Nephron progenitor cell (in vitro differentiated cells): ENCODE results near the gene DNPH1.

Experiments used
- DNase-seq: peaks from one replicate; pipeline ENCODE4 v3.0.0; 2021
- H3K27ac Mint-ChIP-seq: 2 replicates; pipeline ENCODE4 v1.8.0; 2021; ENCODE audit warnings: mild to moderate bottlenecking, moderate library complexity, mixed read lengths
- H3K27me3 Mint-ChIP-seq: 2 replicates; pipeline ENCODE4 v1.8.0; 2021; ENCODE audit warnings: mild to moderate bottlenecking, low read depth, mixed read lengths; ENCODE audit not compliant: poor library complexity
- H3K36me3 Mint-ChIP-seq: 2 replicates; pipeline ENCODE4 v1.8.0; 2021; ENCODE audit warnings: low read depth, mixed read lengths
- H3K4me1 Mint-ChIP-seq: 2 replicates; pipeline ENCODE4 v1.8.0; 2021; ENCODE audit warnings: mixed read lengths
- H3K4me3 Mint-ChIP-seq: 2 replicates; pipeline ENCODE4 v1.8.0; 2021; ENCODE audit warnings: mild to moderate bottlenecking, moderate library complexity, mixed read lengths
- H3K9me3 Mint-ChIP-seq: 2 replicates; pipeline ENCODE4 v1.8.0; 2021; ENCODE audit warnings: mild to moderate bottlenecking, moderate library complexity, mixed read lengths
- TF ChIP-seq, protein P1 (sequence below): fragments of 200-600 bp; sonication (generic); IDR thresholded peaks from 2 replicates; pipeline ENCODE4 v1.5.0; 2021; ENCODE audit warnings: antibody characterized with exemption

DNPH1 gene, protein sequence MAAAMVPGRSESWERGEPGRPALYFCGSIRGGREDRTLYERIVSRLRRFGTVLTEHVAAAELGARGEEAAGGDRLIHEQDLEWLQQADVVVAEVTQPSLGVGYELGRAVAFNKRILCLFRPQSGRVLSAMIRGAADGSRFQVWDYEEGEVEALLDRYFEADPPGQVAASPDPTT

DNA sequence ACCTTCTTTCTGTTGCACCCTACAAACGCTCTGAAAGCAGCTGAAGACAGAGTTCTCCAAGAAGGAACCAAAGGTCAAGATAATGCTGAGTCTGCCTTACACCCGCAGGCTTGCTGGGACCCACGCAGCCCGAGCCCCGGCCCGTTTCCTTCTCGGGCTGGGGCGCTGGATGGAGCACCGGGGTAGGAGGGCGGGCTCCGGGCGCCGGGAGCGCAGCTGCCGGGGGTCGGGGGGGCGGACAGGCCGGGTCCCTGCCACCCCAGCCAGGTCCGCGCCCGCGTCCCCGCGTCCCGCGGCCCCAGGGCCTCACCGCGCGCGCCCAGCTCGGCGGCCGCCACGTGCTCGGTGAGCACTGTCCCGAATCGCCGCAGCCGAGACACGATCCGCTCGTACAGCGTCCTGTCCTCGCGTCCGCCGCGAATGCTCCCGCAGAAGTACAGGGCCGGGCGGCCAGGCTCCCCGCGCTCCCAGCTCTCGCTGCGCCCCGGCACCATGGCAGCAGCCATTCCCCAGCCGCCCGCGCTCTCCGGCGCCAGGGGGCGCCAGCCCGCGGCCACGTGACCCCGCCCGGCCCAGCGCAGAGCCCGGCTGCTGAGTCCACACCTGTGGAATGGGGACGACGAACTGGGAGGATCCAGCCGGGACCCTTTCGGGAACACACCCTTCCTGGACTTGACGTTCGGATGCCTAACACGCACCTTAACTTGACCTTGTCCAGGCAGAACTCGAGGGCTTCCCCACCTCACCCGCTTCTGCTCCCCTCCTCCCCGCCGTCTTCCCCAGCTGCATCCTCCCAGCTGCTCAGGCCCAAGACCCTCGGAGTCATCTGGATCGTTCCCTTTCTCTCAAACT is at the start of gene DNPH1:
DNPH1 (minus strand) TSS at position 531 of the 852 bp plus-strand sequence; CDS start at position 506, 25 bp downstream.
- no peaks in the 10 kb centered on the region for H3K9me3 Mint-ChIP-seq
- H3K4me1 Mint-ChIP-seq = peaks cover 5% of the 10 kb centered on the region
- peak within 1 kb of the TSS; percentile 87 for H3K4me3 Mint-ChIP-seq
- H3K27me3 Mint-ChIP-seq = peaks cover 44% of the 10 kb centered on the region
- DNase-seq = peak; percentile 84
- no peak within 1 kb of the TSS for H3K27ac Mint-ChIP-seq
- TF ChIP-seq, protein P1, sequence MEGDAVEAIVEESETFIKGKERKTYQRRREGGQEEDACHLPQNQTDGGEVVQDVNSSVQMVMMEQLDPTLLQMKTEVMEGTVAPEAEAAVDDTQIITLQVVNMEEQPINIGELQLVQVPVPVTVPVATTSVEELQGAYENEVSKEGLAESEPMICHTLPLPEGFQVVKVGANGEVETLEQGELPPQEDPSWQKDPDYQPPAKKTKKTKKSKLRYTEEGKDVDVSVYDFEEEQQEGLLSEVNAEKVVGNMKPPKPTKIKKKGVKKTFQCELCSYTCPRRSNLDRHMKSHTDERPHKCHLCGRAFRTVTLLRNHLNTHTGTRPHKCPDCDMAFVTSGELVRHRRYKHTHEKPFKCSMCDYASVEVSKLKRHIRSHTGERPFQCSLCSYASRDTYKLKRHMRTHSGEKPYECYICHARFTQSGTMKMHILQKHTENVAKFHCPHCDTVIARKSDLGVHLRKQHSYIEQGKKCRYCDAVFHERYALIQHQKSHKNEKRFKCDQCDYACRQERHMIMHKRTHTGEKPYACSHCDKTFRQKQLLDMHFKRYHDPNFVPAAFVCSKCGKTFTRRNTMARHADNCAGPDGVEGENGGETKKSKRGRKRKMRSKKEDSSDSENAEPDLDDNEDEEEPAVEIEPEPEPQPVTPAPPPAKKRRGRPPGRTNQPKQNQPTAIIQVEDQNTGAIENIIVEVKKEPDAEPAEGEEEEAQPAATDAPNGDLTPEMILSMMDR = peak; percentile 77
- H3K36me3 Mint-ChIP-seq = peaks cover 13% of the 10 kb centered on the region

DNA sequence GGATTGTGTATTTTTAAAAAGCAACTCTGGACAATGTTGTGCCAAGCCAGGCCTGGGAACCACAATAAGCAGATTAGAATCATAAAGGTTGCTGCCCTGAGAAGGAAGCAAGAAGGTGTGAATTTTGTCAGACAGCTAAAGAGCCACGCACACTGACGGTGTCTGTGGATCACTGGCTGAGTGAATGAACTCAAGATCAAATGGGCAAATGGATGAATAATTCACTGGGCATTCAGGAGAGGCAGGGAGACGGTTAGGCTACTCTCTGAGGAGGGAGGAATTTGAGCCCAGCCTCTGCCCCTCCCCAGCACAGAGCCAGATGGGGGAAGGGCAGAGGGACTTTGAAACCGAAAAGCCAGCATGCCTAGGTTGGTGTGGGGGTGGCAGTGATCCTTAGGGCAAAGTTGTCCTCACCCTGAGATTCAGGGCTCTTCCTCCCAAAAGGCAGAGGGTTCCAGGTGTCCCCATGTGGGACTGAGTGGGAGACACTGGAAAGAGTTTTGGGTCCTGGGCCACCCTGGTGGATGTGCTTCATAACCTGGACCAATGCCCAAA is 49.3 kb upstream of the DNPH1 start:
- H3K4me3 Mint-ChIP-seq = peak overlapping the region; percentile 33
- H3K4me1 Mint-ChIP-seq = peaks cover 67% of the 10 kb centered on the region
- H3K27me3 Mint-ChIP-seq = peaks cover 53% of the 10 kb centered on the region
- H3K27ac Mint-ChIP-seq = no peak overlapping the region
- TF ChIP-seq, protein P1 = no peak
- no peaks in the 10 kb centered on the region for H3K9me3 Mint-ChIP-seq
- no peaks in the 10 kb centered on the region for H3K36me3 Mint-ChIP-seq
- DNase-seq = no peak

DNA sequence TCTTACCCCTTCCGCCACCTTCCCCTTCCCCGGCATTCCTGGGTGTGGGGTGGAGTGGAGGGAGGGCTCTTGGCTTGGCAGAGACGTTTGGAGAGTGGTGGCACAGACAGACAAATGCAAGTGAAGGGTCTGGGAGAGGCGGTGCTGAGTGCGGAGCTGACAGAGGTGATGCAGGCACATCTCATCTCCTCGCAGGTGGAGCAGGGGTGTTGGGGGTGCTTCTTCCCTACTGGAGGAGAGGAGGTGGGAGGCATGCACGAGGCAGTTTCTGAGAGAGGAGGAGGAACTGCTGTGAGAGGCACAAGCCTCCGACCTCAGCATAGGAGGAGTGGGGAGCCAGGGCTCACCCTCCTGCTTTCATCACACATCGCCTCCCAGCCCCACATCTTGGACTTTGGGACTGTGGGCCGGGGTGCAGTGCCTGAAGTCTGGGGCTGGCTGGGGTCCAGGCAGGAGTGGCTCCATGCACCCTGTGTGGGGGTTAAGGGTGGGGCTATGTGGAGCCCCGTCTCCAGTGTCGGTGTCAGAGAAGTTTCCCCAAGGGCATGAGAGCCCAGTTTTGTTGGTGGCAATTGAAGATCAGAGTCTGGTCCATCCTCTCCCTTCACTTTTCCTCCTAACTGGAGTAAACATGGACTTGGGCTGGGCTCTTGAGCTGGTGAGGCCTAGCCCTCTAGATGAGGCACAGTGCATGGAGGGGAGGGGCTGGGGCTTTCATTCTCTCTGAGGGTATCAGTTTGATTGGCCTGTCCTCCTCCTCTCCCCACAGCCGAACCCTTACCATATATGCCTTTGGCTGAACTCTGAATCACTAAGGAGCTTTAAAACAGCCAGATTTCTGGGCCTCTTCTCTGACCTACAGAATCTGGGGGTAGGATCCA is 48.6 kb upstream of the DNPH1 start:
- TF ChIP-seq, protein P1 = no peak
- Mint-ChIP-seq H3K36me3 (no peaks in the 10 kb centered on the region), H3K4me1 (peaks cover 71% of the 10 kb centered on the region), H3K4me3 (peak overlapping the region; percentile 33), H3K27ac (no peak overlapping the region), H3K9me3 (no peaks in the 10 kb centered on the region), H3K27me3 (peaks cover 60% of the 10 kb centered on the region)
- DNase-seq = no peak

DNA sequence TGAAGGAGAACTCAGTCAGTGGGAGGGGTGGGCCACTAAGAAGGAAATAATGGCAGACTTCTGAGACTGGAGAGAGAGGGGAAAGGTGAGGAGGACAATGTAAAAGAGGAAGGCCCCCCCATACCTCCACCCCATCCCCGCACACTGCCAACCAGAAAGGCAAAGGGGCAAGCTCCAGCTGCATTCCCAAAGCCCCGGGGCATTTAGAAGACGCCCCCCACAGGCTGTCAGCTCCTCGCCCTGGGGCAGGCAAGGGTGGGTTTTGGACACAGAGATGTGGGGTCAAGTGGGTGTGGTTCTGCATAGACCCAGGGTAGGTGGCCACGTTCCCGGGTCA is 48.0 kb upstream of the DNPH1 start:
- peak overlapping the region; percentile 41 for H3K4me3 Mint-ChIP-seq
- H3K9me3 Mint-ChIP-seq = no peaks in the 10 kb centered on the region
- TF ChIP-seq, protein P1 = no peak
- DNase-seq = no peak
- H3K27ac Mint-ChIP-seq = no peak overlapping the region
- peaks cover 71% of the 10 kb centered on the region for H3K4me1 Mint-ChIP-seq
- no peaks in the 10 kb centered on the region for H3K36me3 Mint-ChIP-seq
- H3K27me3 Mint-ChIP-seq = peaks cover 63% of the 10 kb centered on the region

DNA sequence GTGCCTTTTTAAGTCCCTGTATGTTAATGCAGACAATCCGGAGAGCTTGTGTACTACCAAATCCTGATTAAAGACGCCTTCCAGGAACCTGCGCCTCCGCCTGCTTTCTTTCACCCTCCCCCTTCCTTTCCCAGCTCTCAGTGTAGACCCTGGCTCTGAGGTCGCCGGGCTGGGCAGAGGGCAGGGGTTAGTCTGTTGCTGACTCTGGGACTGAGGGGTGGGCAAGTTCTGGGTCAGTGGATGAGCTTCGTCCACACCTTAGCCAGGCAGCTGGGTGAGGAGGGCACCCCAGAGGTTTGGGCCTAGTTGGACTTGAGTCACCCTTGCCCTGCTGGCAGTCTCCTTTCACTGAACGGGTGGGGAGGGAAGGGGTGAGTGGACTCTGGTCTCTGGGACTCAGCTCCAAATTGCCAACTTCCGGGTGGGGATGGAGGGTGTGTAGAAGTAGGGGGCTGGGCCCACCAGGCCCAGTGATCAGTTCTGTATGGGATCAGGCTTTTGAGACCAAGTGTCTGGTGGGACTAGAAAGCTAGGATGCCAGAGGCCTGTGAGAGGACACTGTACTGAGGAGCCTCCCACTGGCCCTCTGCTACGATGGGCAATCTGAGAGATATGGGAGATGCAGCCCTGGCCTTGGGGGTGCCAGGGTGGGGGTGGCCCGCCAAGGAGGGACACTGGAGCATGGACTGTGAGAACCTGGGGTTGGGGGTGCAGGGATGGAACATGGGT is 47.5 kb upstream of the DNPH1 start:
- Mint-ChIP-seq H3K27ac (no peak overlapping the region), H3K9me3 (no peaks in the 10 kb centered on the region), H3K4me1 (peaks cover 70% of the 10 kb centered on the region), H3K27me3 (peaks cover 67% of the 10 kb centered on the region), H3K4me3 (peak overlapping the region; percentile 58), H3K36me3 (no peaks in the 10 kb centered on the region)
- TF ChIP-seq, protein P1 = no peak
- DNase-seq = no peak
